Measurements from ENCODE around the gene MSANTD2.
"Not testable (repeated sequence)": the region's sequence is repeated elsewhere in the genome, so short reads cannot be mapped to it uniquely, and the experiment has no call there.

Gene MSANTD2

GRCh38 chr11:124770959-124771358 lies 29.2 kb downstream of the MSANTD2 start:
- DNase-seq (ENCODE audit: low read depth) = not testable (repeated sequence)

- no peak for DNase-seq (ENCODE audit: low read depth)
Observed at GRCh38 chr11:124769806-124770774, 30.1 kb downstream of the MSANTD2 start.

GRCh38 chr11:124768914-124769313 lies 31.3 kb downstream of the MSANTD2 start:
- DNase-seq (ENCODE audit: low read depth) = no peak

- no peak for DNase-seq (ENCODE audit: low read depth)
Observed at GRCh38 chr11:124766156-124766555, 34.0 kb downstream of the MSANTD2 start.

GRCh38 chr11:124763156-124763947 lies 36.9 kb downstream of the MSANTD2 start:
- DNase-seq (ENCODE audit: low read depth) = peak; percentile 78

GRCh38 chr11:124762624-124763155 lies 37.5 kb downstream of the MSANTD2 start:
- no peak for DNase-seq (ENCODE audit: low read depth)

GRCh38 chr11:124762105-124762623 lies 38.0 kb downstream of the MSANTD2 start, which contains the start of gene ESAM:
Gene ESAM, minus strand, starts transcription at chr11:124762290. Its CDS starts 136 bp downstream, at chr11:124762154.
- DNase-seq (ENCODE audit: low read depth) = peak; percentile 48

GRCh38 chr11:124761301-124762104 lies 38.7 kb downstream of the MSANTD2 start:
- DNase-seq (ENCODE audit: low read depth) = no peak

GRCh38 chr11:124760806-124761205 lies 39.4 kb downstream of the MSANTD2 start:
- DNase-seq (ENCODE audit: low read depth) = no peak

GRCh38 chr11:124760205-124760652 lies 40.0 kb downstream of the MSANTD2 start:
- no peak for DNase-seq (ENCODE audit: low read depth)

GRCh38 chr11:124759266-124760204 lies 40.7 kb downstream of the MSANTD2 start:
- DNase-seq (ENCODE audit: low read depth) = no peak

- DNase-seq (ENCODE audit: low read depth) = no peak
Observed at GRCh38 chr11:124758355-124759265, 41.6 kb downstream of the MSANTD2 start.

- no peak for DNase-seq (ENCODE audit: low read depth)
Observed at GRCh38 chr11:124757320-124757719, 42.9 kb downstream of the MSANTD2 start.

GRCh38 chr11:124756753-124757227 lies 43.4 kb downstream of the MSANTD2 start:
- no peak for DNase-seq (ENCODE audit: low read depth)

GRCh38 chr11:124756033-124756752 lies 44.0 kb downstream of the MSANTD2 start:
- DNase-seq (ENCODE audit: low read depth) = no peak

GRCh38 chr11:124754710-124755109 lies 45.5 kb downstream of the MSANTD2 start:
- DNase-seq (ENCODE audit: low read depth) = no peak

- no peak for DNase-seq (ENCODE audit: low read depth)
Observed at GRCh38 chr11:124754309-124754708, 45.9 kb downstream of the MSANTD2 start.

GRCh38 chr11:124753624-124754023 lies 46.6 kb downstream of the MSANTD2 start:
- DNase-seq (ENCODE audit: low read depth) = no peak

Measured in stimulated activated CD4-positive, alpha-beta T cell treated with anti-CD3 and anti-CD28 coated beads, Interleukin-2, amount 100 ng/mL, for 4 hours (primary cell).